ENCODE results near the gene GALNT17.

The GALNT17 gene

DNA sequence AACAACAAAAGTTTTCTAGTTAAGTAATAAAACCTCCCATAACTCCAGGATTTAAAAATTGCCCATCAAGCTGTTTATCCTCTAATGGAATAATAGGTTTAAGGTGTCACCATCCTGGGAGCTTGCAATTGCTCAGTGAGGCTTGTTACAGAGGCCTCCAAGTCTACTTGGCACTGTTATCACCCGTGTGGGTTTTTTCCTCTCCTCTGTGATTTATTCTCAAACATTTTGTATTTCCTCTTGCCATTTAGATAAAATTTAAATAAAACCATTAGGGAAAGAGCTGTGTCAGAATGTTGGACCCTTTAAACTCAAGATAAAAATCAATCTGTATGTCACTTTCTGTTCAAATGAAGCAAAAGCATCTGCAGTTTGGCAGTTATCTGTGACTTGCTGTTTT lies 202.6 kb downstream of the GALNT17 start:
- DNase-seq (ENCODE audit: low read depth in 2 of 2, low spot score in 1 of 2): no peak

DNA sequence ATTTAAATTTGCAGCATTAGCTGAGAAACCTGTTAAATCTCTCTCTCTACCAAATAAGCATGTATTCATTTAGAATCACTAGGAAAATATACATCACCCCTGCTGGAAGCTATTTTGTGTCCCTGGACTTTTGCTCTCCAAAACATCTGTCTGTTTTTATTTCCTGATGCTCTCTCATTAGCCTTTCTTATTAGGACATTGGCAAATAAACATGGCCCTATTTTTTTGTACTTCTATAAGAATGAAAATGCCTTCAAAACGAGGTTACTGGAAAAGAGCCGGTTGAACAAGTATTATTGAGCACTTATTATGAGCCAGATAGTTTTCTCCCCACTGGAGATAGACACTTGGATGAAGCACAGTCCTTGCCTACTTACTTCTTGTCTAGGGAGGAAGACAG lies 206.9 kb downstream of the GALNT17 start:
- no peak for DNase-seq (ENCODE audit: low read depth in 2 of 2, low spot score in 1 of 2)

DNA sequence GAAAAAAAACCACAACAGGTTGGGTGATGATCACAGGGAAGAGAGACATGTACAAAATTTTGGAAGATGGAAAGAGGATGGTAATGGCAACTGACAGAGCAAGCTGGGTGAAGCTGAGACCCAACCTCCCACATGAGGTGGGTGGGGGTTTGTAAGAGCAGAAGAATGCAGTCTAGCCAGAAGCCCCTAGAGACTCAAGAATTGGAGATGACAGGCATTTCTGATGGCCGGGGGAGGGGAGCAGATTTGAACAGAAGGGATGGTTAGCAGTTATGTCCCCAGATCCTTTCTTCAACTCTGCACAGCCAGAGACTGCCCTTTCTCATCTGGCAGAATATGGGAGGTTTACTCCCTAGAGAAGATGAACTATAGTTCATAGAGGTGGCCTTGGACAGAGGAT lies 208.0 kb downstream of the GALNT17 start:
- DNase-seq (ENCODE audit: low read depth in 2 of 2, low spot score in 1 of 2): no peak

DNA sequence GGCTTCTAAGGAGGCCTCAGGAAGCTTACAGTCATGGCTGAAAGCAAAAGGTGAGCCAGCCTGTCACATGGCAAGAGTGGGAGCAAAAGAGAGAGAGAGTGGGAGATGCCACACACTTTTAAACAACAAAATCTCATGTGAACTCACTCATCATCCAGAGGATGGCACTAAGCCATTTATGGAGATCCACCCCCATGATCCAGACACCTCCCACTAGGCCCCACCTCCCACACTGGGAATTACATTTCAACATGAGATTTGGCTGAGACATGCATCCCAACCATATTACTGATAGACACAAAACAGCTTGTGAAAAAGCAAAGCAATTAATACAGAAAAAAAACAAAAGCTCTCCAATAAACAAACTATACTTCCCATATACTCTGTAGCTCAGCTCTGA lies 210.3 kb downstream of the GALNT17 start:
- no peak for DNase-seq (ENCODE audit: low read depth in 2 of 2, low spot score in 1 of 2)

DNA sequence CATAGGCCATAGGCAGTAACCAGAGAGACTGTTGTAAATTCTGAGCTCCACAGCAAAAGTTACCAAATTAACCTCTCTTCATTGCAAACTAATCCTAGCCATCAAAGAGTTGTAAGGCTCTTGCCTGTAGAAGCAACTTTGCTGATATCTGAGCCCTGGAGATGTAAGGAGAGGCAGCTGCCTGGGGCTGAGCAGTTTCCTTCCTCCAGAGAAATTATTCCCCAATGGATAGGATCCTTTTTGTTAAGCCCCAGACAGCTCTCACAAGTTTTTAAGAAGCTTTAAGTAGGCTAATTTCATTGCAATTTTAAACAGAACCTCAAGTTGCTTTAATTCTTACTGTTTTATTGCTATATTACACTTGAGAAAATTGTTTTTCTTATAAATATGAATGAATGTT lies 211.1 kb downstream of the GALNT17 start:
- DNase-seq (ENCODE audit: low read depth in 2 of 2, low spot score in 1 of 2): no peak

DNA sequence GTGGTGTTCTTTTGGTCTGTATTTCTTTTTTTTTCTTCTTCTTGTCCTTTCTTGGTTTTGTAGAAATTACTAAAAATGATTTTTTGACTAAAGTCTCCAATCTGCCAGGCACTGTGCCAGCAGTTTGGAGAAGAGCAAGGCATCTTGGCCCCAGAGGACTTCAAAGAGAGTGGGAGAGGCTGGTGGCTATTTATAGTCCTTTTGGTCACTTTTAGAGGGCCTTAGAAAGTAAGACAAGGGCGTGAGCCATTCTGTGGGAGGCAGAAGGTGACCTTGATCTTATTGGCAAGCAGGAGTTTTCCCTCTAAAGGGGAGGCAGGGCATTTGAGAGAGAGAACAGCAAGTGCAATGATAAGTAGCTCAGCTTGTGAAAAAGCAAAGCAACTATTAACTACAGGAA lies 211.9 kb downstream of the GALNT17 start:
- no peak for DNase-seq (ENCODE audit: low read depth in 2 of 2, low spot score in 1 of 2)

DNA sequence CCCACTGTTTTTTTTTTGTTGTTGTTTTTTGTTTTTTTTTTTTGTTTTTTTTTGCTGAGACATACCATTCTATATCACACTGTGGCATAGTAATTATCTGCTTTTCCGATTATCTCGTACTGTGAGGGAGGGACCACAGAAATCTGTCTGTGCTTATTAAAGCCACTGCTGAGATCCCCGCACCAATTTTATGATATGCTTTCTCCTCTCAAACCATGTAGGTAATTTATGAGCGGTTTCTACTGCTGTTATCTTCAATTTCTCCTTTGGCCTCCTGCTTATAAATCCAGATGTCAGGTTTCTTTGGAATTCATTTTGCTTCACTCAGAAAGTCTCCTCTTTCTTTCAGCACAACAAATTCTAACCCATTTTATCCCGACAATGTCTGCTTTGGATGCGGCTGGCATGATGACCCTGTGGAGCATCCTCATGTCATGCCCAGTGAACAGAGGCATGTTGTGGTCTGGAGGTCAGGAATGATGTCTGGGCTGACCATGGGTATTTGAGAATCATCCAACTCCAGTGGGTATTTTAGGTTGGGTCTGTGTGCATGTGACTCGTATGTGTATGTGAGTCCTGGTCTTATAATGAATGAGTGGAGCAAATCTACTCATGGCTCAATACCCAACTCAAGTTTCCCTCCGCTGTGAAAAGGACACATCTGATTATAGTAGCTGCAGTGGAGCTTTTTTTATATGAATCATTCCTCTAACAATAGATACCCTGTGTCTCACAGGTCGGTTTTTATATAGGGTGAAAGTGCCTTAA lies 213.4 kb downstream of the GALNT17 start:
- no peak for DNase-seq (ENCODE audit: low read depth in 2 of 2, low spot score in 1 of 2)

DNA sequence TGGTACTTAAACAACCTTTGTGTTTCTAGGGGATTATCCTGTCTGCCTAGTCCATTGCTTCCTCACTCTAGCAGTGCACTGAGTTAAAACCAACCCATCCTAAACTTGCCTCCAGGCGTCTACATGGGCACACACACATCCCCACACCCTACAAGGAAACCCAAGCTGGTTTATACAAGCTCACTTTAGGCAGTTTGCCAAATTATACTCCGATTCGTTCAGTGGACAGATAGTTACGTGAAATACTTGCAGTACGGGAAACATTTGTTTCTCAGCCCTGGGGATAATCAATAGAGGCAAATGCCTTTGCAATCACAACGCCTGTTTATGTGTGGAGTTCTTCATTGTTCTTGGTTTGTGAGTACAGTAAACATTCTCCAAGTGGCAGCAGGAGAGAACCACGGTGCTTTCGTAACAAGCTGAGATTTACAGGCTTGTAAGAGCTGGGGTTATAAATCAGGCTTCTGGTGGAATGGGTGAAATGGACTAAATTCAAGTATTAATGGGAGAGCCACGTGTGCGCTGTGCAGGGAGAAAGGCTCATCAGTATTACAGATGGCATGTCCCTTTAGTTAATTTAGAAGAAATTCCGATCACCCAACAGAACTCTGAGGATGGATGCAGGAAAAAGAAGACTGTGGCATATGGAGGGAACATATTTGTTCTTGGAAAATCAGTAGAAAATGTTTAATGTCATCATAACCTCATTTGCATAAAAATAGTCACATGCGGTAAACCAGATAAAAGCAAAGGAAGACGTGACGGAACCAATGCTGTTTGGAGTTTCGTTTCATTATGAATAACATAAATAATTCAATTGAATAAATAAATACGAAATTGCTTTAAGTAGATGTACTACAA lies 217.1 kb downstream of the GALNT17 start:
- DNase-seq (ENCODE audit: low read depth in 2 of 2, low spot score in 1 of 2): no peak

DNA sequence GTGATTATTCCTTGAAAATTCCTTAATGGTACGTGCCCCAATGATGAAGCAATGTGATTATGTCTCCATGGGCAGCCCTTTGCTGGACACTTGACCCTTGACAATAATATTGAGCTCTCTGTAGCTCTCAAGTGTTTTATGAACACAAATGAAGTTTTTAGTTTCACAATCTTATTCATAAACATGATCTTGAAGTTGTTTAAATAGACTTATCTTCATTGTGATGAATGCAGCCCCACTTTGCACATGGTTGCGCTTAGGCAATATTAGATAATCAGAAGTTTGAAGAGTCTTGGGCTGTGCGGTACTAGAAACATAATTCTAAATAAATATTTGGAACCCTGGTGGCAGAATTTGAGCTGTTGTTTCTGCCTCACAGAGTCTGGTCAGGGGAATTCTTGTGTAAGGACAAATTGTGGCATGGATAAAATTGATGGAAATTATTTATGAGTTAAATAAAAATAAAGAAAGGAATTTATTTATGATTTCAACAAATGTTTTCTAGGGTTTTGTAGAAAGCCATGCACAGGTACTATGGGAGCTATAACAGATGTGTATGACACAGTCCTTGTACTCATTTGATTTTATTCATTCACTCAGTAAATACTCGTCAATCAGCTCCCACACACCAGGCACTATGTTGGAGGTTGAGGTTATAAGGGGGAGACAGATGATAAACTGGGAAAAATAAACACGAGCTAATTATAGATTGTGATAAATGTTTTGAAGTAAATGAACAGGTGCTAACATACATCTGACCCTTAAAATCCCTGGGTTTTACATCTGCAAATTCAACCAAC lies 217.9 kb downstream of the GALNT17 start:
- DNase-seq (ENCODE audit: low read depth in 2 of 2, low spot score in 1 of 2): no peak

GRCh38 chr7:71350680-71351079 lies 218.7 kb downstream of the GALNT17 start:
- DNase-seq (ENCODE audit: low read depth in 2 of 2, low spot score in 1 of 2): no peak

- no peak for DNase-seq (ENCODE audit: low read depth in 2 of 2, low spot score in 1 of 2)
Measured at GRCh38 chr7:71354716-71355115, 222.8 kb downstream of the GALNT17 start.

- no peak for DNase-seq (ENCODE audit: low read depth in 2 of 2, low spot score in 1 of 2)
Measured at GRCh38 chr7:71361451-71362032, 229.6 kb downstream of the GALNT17 start.

- no peak for DNase-seq (ENCODE audit: low read depth in 2 of 2, low spot score in 1 of 2)
Measured at GRCh38 chr7:71362240-71362639, 230.3 kb downstream of the GALNT17 start.

DNA sequence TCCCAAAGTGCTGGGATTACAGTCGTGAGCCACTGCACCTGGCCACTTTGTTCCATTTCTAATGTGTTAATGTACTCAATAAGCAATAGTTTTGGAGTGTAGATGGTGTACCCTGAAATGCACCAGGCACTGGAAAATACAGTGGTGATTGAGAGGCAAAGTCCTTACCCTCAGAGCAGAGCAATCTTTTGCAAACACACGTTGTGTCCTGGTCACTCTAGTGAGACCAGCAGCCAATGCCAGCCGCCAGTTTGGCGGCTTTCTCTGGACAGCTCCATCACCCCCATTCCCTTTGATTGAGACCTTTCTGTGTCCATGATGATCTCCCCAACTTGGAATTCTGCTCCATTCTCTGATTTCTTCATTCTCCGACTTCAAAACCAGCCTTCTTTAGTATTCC lies 231.3 kb downstream of the GALNT17 start:
- no peak for DNase-seq (ENCODE audit: low read depth in 2 of 2, low spot score in 1 of 2)

DNA sequence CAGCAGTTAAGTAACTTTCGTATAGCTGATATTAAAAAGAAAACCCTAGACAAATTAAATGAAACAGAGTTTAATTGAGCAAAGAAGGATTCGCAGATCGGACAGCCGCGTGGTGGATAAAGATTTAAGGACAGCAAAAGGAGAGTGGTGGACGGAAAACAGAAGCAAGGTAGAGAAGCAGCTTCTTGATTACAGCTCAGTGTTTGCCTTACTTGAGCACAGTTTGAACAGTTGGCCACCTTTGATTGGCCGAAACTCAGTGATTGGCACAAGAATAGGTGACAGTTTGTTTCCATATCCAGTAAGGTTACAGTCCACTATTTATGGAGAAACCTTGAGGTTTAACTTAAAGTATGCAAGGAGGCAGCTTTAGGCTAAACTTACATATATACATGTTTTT lies 231.7 kb downstream of the GALNT17 start:
- no peak for DNase-seq (ENCODE audit: low read depth in 2 of 2, low spot score in 1 of 2)

GRCh38 chr7:71364551-71364950 lies 232.6 kb downstream of the GALNT17 start:
- DNase-seq (ENCODE audit: low read depth in 2 of 2, low spot score in 1 of 2): no peak

DNA sequence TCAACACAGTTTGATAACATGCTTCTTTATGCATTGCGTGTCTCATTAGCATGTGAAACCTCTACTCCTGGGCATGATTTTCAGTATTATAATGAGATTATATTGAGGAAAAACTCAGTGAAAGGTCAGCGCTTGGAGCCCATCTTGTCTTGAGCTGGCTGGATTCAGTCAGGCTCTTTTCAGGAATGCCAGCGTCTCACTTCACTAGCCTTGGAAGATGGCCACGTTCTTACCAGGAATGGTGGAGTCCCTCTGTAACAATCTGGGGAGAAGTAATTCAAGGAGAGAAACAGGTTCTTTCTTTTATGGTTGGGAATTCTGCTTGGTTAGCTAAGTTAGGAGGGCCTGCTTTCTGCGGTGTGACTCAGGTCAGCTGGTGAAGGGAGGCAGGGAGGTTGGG lies 241.0 kb downstream of the GALNT17 start:
- DNase-seq (ENCODE audit: low read depth in 2 of 2, low spot score in 1 of 2): no peak

GRCh38 chr7:71377062-71377461 lies 245.1 kb downstream of the GALNT17 start:
- no peak for DNase-seq (ENCODE audit: low read depth in 2 of 2, low spot score in 1 of 2)

DNA sequence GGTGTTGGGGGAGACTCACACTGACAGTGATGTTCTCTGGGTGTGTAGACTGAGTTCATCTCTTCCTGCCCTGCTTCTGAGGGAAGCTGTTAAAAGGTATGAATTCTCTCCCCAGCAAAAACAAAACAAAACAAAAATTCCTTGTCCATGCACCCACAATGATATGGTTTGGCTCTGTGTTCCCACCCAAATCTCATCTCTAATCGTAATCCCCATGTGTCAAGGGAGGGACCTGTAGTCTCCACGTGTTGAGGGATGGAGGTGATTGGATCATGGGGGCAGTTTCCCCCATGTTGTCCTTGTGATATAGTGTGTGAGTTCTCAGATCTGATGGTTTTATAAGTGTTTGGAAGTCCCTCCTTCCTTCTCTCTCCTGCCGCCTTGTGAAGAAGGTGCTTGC lies 245.5 kb downstream of the GALNT17 start:
- DNase-seq (ENCODE audit: low read depth in 2 of 2, low spot score in 1 of 2): no peak

- DNase-seq (ENCODE audit: low read depth in 2 of 2, low spot score in 1 of 2): no peak
Measured at GRCh38 chr7:71384094-71384493, 252.2 kb downstream of the GALNT17 start.

GRCh38 chr7:71385330-71385729 lies 253.4 kb downstream of the GALNT17 start:
- no peak for DNase-seq (ENCODE audit: low read depth in 2 of 2, low spot score in 1 of 2)
